NT2/D1 (cell line): ENCODE measurements around the gene CERS2.

ENCODE experiments used
- DNase-seq: peaks from one replicate; pipeline ENCODE4 v3.0.0-alpha.2; 2011; ENCODE audit warnings: low read depth, low spot score
- H3K27me3 ChIP-seq: 2 replicates; pipeline ENCODE4 v1.6.0; 2011; ENCODE audit warnings: mild to moderate bottlenecking; ENCODE audit not compliant: insufficient read length, insufficient read depth
- H3K36me3 ChIP-seq: 2 replicates; pipeline ENCODE4 v1.6.1; 2011; ENCODE audit warnings: mild to moderate bottlenecking, low read length, mixed read lengths; ENCODE audit not compliant: insufficient read depth, insufficient read length
- H3K4me1 ChIP-seq: 2 replicates; pipeline ENCODE4 v1.5.1; 2011; ENCODE audit not compliant: insufficient read depth, insufficient read length
- H3K4me3 ChIP-seq: 2 replicates; pipeline ENCODE4 v1.5.1; 2011; ENCODE audit warnings: low read depth; ENCODE audit not compliant: insufficient read length
- H3K9ac ChIP-seq: 2 replicates; pipeline ENCODE4 v1.6.0; 2011; ENCODE audit warnings: low read depth; ENCODE audit not compliant: insufficient read length
- H3K9me3 ChIP-seq: 2 replicates; pipeline ENCODE4 v1.5.1; 2011; ENCODE audit warnings: mild to moderate bottlenecking, low read length; ENCODE audit not compliant: insufficient read depth
- SUZ12 ChIP-seq: IDR thresholded peaks from 2 replicates; pipeline ENCODE4 v1.6.1; 2011; ENCODE audit not compliant: insufficient read length, insufficient read depth; ENCODE audit errors: extremely low read depth
- YY1 ChIP-seq: IDR thresholded peaks from 2 replicates; pipeline ENCODE4 v1.6.1; 2011; ENCODE audit not compliant: insufficient read length, insufficient read depth
- ZNF274 ChIP-seq: IDR thresholded peaks from 2 replicates; pipeline ENCODE4 v1.6.1; 2011; ENCODE audit warnings: mild to moderate bottlenecking, low read depth, low read length

Gene CERS2

DNA sequence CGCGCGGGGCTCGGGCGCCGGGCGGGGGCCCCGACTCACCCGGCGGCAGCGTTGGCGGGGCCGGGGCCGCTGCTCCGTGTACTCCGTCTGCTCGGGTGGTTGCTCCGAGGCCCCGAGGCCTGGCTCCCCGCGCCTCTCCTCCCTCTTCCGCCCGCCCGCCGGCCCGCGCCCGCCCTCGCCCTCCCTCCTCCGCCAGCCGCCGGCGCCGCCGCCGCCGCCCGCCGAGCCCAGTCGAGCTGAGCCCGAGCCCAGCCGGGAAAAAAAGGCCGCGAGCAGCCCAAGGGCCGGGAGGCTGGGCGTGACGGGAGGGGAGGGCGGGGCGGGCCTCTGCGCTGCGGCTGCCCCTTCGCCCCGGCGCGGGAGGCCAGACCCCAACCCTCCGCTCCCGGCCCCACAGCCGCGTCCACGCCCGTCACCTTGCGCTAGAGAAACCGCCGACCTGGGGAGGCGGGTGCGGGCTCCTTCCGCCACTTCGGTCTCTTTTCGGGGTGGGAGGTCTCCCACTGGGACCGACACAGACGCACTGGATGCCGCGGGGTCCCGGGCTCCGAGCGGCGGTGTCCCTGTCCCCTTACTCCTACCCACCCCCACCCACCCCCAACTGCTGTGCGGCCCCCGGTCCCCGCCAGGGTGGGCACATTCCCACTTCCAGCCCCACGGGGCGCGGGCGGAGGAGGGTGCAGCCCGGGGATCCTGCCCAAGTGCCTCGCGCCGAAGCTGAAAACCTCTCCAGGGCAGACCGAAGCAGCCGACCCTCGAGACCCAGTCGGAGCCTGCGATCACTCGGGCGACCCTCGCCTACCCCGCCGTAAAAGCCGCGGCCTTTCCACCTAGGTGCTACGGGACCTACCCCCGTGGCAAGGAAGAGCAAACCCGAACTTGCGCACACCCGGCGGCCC lies at the start of gene CERS2:
Gene CERS2, minus strand, starts transcription at position 256 of the 899 bp plus-strand sequence. CDS start 5,745 bp downstream, outside the sequence.
- no peak for TF ChIP-seq YY1
- TF ChIP-seq ZNF274, result no peak
- Histone ChIP-seq H3K9me3 (no peaks in the 10 kb centered on the region), H3K4me3 (peak within 1 kb of the TSS; percentile 79), H3K4me1 (peaks cover 41% of the 10 kb centered on the region), H3K27me3 (peaks cover 3% of the 10 kb centered on the region), H3K9ac (peak within 1 kb of the TSS; percentile 88), H3K36me3 (peaks cover 10% of the 10 kb centered on the region)
- DNase-seq, result peak; percentile 70

DNA sequence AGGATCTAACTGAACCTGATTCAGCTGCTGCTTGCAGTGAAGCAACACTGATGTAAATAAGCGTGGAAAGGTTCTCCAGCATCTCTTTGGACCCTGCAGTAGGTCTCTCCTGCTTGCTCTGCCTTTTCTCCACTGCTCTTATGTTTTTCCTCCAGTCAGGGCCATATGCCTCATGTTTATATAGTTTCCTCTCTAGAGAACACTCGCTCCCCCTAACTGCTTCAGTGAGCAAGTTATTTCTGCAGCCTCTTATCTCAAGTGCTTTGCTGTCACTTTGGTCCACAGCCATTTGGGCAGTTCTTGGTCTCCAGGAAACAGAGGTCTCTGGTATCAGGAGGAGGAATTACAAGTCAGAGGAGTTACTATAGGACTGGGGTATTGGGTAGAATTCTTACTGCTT lies 38.9 kb upstream of the CERS2 start:
- no peaks in the 10 kb centered on the region for H3K9me3 ChIP-seq
- peaks cover 2% of the 10 kb centered on the region for H3K4me1 ChIP-seq
- no peak overlapping the region for H3K9ac ChIP-seq
- TF ChIP-seq YY1 (no peak), SUZ12 (no peak), ZNF274 (no peak)
- H3K36me3 ChIP-seq, result peaks cover 17% of the 10 kb centered on the region
- DNase-seq, result no peak
- H3K4me3 ChIP-seq, result no peak overlapping the region
- H3K27me3 ChIP-seq, result no peaks in the 10 kb centered on the region

DNA sequence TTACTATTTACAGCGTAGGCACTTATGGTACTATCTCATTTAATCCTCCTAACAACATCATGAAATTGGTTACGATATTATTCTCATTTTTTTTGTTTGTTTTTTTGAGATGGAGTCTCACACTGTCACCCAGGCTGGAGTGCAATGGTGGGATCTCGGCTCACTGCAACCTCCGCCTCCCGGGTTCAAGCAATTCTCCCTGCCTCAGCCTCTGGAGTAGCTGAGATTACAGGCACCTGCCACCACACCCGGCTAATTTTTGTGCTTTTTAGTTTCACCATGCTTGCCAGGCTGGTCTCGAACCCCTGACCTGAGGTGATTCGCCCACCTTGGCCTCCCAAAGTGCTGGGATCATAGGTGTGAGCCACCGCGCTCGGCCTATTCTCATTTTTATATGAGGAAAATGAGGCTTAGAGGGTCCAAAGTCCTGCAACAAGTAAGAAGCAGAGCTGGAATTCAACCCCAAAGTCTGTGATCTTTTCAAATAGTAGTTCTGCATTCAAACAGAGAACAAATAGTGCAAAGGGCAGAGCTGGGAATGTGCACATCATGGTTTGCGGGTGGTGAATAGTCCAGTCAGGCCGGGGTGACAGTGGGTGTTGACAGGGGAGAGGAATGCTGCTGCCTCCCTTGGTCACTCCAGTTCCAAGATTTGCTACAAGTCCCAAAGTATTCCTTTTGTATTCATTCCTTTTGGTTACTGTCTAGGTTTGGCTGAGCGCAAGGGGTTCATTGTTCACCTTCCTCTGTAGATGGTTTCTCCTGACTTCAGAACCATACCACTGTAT lies 38.2 kb upstream of the CERS2 start:
- H3K4me1 ChIP-seq, result peaks cover 2% of the 10 kb centered on the region
- no peak overlapping the region for H3K4me3 ChIP-seq
- no peaks in the 10 kb centered on the region for H3K27me3 ChIP-seq
- H3K9ac ChIP-seq, result no peak overlapping the region
- no peaks in the 10 kb centered on the region for H3K9me3 ChIP-seq
- peaks cover 10% of the 10 kb centered on the region for H3K36me3 ChIP-seq
- no peak for TF ChIP-seq SUZ12
- TF ChIP-seq ZNF274, result no peak
- no peak for TF ChIP-seq YY1
- no peak for DNase-seq

DNA sequence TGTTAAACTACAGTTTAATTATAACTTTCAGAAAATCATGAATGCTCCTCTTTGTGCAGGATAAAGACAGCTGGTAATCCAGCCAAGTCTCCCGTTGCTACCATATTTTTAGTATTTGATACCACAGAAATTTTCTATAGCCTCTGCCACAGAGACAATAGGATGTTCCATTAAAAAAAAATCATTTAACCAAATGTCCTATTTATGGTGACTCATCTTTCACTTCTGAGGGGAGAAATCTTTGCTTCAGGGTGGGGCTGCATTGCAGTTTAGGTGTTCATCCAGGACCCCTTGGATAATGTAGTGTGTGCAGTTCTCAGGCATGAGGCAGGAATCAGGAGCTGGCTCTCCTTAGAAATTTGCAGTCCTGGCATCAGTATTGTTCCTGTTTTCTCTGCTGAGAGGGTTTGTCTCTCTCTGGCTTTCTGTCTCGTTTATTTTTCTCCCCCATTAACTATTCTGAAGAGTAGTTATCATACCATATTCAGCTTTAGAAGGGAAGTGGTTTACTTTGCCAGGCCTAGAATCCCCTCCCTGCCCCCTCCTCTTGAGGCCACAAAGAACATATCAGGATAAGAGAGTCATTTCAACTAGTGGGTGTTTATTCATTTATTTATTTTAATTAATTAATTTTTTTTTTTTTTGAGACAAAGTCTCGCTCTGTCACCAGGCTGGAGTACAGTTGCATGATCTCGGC lies 36.7 kb upstream of the CERS2 start:
- H3K27me3 ChIP-seq, result no peaks in the 10 kb centered on the region
- DNase-seq, result no peak
- TF ChIP-seq ZNF274, result no peak
- no peak for TF ChIP-seq YY1
- no peak for TF ChIP-seq SUZ12
- peaks cover 6% of the 10 kb centered on the region for H3K4me1 ChIP-seq
- H3K9me3 ChIP-seq, result no peaks in the 10 kb centered on the region
- H3K36me3 ChIP-seq, result peaks cover 8% of the 10 kb centered on the region
- peak overlapping the region; percentile 16 for H3K9ac ChIP-seq
- no peak overlapping the region for H3K4me3 ChIP-seq

DNA sequence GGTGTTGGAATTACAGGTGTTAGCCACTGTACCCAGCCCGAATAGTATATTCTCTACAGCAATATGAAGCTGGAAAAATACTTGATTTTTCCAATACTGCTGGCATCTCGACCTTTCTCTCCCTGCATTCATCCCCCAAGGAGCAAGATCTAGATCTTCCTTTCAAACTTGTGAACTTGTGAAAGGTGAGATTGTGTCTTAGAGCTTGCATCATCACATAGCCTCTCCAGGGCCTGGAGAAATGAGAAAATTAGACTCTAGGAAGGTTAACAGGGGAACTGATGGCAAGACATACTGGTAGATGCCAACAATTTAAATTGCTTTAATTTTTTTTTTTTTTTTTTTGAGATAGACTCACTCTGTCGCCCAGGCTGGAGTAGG lies 35.7 kb upstream of the CERS2 start:
- Histone ChIP-seq H3K27me3 (no peaks in the 10 kb centered on the region), H3K4me3 (no peak overlapping the region), H3K9ac (no peak overlapping the region), H3K9me3 (no peaks in the 10 kb centered on the region), H3K36me3 (peaks cover 4% of the 10 kb centered on the region), H3K4me1 (peaks cover 6% of the 10 kb centered on the region)
- TF ChIP-seq SUZ12, result no peak
- TF ChIP-seq YY1, result no peak
- no peak for TF ChIP-seq ZNF274
- DNase-seq, result no peak

DNA sequence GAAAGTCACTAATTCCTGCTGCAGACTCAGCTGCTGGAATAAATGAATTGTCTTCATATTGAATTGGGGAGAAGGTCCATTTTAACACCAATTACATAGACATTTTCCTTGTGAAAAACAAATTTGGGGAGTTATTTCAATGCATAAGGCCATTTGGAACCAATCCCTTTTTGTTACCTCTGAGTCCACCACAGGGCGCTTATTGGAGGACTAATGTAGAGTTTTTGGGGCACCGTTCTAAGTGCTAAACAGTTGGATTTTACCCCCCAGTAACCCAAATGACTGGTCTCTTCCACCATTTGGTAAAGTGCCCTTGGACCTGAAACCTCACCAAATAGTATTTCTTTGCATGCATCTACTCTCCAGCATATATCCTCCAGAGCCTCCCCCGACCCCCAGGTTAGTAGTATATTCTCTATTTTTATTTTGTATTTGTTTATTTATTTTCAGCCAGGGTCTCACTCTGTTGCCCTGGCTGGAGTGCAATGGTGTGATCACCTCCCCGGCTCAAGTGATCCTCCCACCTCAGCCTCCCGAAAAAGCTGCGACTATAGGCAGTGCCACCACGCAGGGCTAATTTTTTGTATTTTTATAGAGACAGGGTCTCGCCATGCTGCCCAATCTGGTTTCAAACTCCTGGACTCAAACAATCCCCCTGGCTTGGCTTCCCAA lies 35.2 kb upstream of the CERS2 start:
- TF ChIP-seq ZNF274 (no peak), YY1 (no peak), SUZ12 (no peak)
- H3K9ac ChIP-seq, result no peak overlapping the region
- peaks cover 4% of the 10 kb centered on the region for H3K36me3 ChIP-seq
- no peak overlapping the region for H3K4me3 ChIP-seq
- peaks cover 6% of the 10 kb centered on the region for H3K4me1 ChIP-seq
- no peaks in the 10 kb centered on the region for H3K27me3 ChIP-seq
- no peak for DNase-seq
- H3K9me3 ChIP-seq, result no peaks in the 10 kb centered on the region
